ENCODE results near the gene KLHDC2. TPM values are rescaled to one million over a fixed set of nuclear protein-coding genes. Genes with fewer than 3 reads are reported as not detected.
"Not testable (repeated sequence)": the region's sequence is repeated elsewhere in the genome, so short reads cannot be mapped to it uniquely, and the experiment has no call there.

Gene KLHDC2
- total RNA-seq, 1 donor from 2014 or later, result 94.7 TPM

DNA sequence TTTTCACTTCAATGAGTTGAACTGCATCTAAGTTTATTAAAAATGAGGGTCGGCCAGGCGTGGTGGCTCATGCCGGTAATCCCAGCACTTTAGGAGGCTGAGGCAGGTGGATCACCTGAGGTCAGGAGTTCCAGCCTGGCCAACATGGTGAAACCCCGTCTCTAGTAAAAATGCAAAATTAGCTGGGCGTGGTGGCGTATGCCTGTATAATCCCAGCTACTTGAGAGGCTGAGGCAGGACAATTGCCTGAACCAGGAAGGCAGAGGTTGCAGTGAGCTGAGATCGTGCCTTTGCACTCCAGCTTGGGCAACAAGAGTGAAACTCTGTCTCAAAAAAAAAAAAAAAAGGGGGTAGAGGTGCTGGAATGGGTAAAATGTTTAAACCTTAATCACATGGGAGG lies 13.1 kb downstream of the KLHDC2 start:
- DNase-seq, result not testable (repeated sequence)

DNA sequence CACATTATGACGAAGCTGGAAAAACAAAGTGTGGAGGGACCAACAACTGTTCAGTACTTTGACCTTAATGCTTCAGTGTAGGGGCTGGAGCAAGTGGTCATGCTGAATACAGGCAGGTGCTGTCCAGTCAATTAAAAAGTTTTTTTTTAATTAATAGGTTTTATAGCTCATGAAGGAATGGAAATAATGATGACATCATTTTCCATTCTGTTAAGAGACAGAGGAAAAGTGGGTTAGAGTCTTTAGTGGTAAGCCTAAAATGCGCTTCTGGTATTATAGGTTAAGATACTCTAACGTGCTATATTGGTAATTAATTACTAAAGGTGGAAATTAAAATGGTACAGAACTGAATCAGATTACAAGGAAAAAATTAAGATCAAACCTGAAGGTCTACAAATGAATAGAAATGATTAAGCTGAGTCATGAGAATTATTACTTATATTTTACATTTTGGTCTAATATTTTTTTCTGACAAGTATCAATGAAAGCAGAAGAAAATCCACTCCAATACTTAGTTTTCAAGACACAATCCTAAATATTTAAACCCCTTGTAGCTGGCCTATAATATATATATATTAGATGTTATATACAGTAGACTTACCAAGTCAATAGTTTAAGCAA lies 15.6 kb downstream of the KLHDC2 start:
- no peak for DNase-seq

DNA sequence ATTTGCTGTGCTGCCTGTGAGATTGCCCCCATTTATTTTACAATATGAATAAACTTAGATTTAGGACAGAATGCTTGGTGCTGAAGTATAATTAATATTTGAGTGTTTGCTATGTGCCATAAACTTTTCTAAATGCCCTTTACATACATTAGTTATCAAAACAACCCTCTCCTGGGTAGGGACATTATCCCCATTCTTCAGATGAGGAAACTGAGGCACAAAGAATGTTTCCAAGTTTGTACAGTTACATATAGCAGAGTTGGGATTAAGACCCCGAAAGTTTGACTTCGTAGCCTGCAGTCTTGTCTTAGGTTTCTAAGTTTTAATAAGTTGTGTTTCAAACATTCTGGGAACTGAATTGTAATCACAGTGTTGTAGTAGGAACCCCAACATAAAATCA lies 18.4 kb downstream of the KLHDC2 start:
- DNase-seq, result no peak

DNA sequence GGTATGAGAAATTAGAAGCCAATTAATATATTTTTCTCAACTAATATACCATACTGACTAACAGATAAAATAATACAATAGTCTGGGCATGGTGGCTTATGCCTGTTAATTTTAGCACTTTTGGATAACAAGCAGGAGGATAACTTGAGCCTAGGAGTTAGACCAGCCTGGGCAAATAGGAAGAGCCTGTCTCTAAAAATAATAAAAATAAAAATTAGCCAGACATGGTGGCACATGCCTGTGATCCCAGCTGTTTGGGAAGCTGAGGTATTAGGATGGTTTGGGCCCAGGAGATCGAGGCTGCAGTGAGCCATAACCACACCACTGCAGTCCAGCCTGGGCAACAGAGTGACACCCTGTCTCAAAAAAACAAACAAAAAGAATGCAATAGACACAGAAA lies 24.7 kb downstream of the KLHDC2 start:
- no peak for DNase-seq

DNA sequence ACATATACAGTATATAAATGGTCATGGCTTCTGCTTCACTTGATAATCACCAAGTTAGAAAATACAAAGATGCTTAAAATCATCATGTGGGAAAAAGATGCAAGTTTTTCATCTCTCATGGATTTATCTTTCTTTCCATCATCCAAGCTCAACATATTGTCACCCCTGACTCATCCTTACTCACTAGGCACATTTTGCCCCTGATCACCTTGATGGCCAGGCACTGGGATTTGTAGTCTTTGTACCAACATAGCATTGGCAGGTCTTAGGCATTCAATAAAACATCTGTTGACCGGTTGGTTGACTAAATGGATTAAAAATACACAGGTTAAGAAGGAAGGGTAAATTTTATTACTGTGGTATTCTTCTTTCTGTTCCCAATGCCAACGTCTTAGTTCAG lies 28.1 kb downstream of the KLHDC2 start:
- no peak for DNase-seq

DNA sequence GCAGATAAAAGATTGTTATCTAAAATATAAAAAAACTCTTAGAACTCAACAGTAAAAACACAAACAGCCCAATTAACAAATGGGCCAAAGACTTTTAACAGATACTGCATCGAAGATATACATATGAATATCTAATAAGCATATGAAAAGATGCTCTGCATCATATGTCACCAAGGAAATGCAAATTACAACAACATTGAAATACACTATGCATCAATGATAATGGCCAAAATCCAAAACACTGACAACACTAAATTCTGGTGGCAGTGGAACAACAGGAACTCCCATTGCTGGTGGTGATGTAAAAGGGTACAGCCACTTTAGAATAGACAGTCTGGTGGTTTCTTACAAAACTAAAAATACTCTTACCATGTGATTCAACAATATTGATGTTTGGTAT lies 40.8 kb downstream of the KLHDC2 start:
- no peak for DNase-seq

DNA sequence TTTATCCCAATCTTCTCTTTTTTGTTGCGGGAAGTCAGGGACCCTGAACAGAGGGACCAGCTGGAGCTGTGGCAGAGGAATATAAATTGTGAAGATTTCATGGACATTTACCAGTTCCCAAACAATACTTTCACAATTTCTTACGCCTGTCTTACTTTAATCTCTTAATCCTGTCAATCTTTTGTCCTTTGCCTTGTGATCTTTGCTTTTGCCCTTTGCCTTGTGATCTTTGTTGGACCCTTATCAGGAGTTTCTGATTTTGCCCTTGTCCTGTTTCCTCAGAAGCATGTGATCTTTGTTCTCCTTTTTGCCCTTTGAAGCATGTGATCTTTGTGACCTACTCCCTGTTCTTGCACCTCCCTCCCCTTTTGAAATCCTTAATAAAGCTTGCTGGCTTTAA lies 48.2 kb downstream of the KLHDC2 start:
- DNase-seq, result not testable (repeated sequence)

DNA sequence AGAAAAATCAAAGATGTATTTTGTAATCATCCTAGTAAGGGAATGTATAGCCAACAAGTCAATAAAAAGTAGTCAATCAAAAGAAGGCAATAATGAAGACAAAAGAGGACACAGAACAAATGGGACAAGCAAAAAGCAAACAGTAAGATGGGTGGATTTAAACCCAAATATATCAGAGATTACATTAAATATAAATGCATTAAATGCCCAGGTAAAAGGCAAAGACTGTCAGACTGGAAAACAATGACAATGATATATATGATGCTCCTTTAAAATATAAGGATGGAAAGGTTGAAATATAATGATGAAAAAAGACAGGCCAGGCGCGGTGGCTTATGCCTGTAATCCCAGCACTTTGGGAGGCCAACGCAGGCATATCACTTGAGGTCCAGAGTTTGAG lies 48.9 kb downstream of the KLHDC2 start:
- DNase-seq, result no peak

DNA sequence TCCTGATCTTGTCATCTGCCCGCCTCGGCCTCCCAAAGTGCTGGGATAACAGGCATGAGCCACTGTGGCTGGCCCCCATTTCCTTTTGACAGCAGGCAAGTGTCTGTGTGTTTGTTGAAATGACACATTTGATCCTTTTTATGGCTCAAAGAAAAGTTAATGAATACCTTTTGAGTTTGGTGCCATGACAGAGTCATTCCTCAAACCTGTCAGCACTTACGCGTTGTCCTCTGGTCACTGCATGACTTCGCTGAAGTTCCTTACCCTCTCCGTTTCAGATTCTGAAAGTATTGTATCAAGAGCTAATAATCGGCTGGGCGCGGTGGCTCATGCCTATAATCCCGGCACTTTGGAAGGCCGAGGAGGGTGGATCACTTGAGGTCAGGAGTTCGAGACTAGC lies 52.2 kb downstream of the KLHDC2 start:
- DNase-seq, result no peak

DNA sequence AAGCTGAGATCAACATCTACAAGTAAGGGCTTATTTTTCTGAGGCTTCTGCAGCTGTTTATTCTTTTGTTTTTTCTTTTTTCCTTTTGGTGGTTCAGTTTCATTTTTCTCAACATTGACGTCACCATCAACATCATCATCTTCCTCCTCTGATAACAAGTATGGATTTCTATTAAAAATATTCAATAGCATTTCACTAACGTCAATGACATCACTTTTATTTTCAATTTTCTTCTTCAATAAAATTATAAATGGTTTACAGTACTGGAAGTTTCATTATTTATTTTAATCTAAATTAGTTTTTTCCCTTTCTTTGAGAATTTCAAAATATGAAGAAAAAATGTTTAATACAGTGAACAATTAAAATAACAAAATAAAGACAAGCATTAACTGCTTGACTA lies 60.7 kb downstream of the KLHDC2 start:
- DNase-seq, result no peak

Other genes with a start within 250 kb of the KLHDC2 start
- gene RPS29, start 181.8 kb upstream of the KLHDC2 start, total RNA-seq, result 4,272 TPM
- gene LRR1, start 169.2 kb upstream of the KLHDC2 start, total RNA-seq, result 9.6 TPM
- 123 TPM for gene RPL36AL, start 147.5 kb upstream of the KLHDC2 start, total RNA-seq
- gene MGAT2, start 147.4 kb upstream of the KLHDC2 start, total RNA-seq, result 30.7 TPM
- 10.5 TPM for gene DNAAF2, start 132.9 kb upstream of the KLHDC2 start, total RNA-seq
- gene POLE2, start 79.9 kb upstream of the KLHDC2 start, total RNA-seq, result 8.0 TPM
- 10.9 TPM for gene KLHDC1, start 75.0 kb upstream of the KLHDC2 start, total RNA-seq
- 93.7 TPM for gene NEMF, start 84.6 kb downstream of the KLHDC2 start, total RNA-seq
- 56.3 TPM for gene ARF6, start 124.9 kb downstream of the KLHDC2 start, total RNA-seq

Measured in tongue (tissue), 2 donors.